Loucy (cell line): Measurements from ENCODE around the gene DDX31.

ENCODE experiments used
- CTCF ChIP-seq: fragments of 200-600 bp; sonication (generic); conservative IDR thresholded peaks from 2 replicates; pipeline ENCODE4 v1.5.1; 2014; ENCODE audit warnings: mild to moderate bottlenecking, antibody characterized with exemption, low read length
- EZH2phosphoT487 ChIP-seq: fragments of 200-600 bp; IDR thresholded peaks from 2 replicates; pipeline ENCODE4 v1.6.1; 2018; ENCODE audit warnings: antibody characterized with exemption, mild to moderate bottlenecking, moderate library complexity, borderline replicate concordance

GRCh38 chr9:132669319-132669697, 475 bp downstream of the DDX31 start:
- TF ChIP-seq CTCF (no peak), EZH2phosphoT487 (no peak)
